Caki2 (cell line): ENCODE measurements around the gene EVL. TPM values are rescaled to one million over a fixed set of nuclear protein-coding genes. Genes with fewer than 3 reads are reported as not detected.
"Not testable (repeated sequence)": the region's sequence is repeated elsewhere in the genome, so short reads cannot be mapped to it uniquely, and the experiment has no call there.

Source experiments
- DNase-seq: peaks from one replicate; pipeline ENCODE4 v3.0.0-alpha.2; 2015; ENCODE audit warnings: low read depth
- in situ Hi-C: cut with HindIII; loops from 2 replicates; pipeline ENCODE4 v1.10.0; 2016; ENCODE audit warnings: low sequenced_read_pairs, low pct_unique_long_range_greater_than_20kb, mixed read lengths
- total RNA-seq: library from RNA; depleted of rRNA; stranded (reverse); fragments of >200 nt; shearing (Covaris generic); gene quantifications from 2 replicates; pipeline ENCODE4 v1.2.3, GENCODE V29; 2014; ENCODE audit warnings: low replicate concordance

EVL gene
- total RNA-seq, 1 experiment from 2014 or later, result 2.1 TPM

GRCh38 chr14:100165831-100166440 is 100.7 kb downstream of the EVL start:
- no peak for DNase-seq
- in situ Hi-C loops, result no loop called here

- in situ Hi-C loops, result no loop called here
- no peak for DNase-seq
Measured at GRCh38 chr14:100168506-100168905, 103.3 kb downstream of the EVL start.

- no peak for DNase-seq
- in situ Hi-C loops, result no loop called here
Measured at GRCh38 chr14:100170880-100171279, 105.7 kb downstream of the EVL start.

- no peak for DNase-seq
- in situ Hi-C loops, result no loop called here
Measured at GRCh38 chr14:100172811-100173210, 107.6 kb downstream of the EVL start.

- in situ Hi-C loops, result no loop called here
Measured at GRCh38 chr14:100173353-100173752, 108.1 kb downstream of the EVL start.

GRCh38 chr14:100176811-100177327 is 111.6 kb downstream of the EVL start:
- no peak for DNase-seq
- in situ Hi-C loops, result no loop called here

More at GRCh38 chr14:100173353-100173752, 108.1 kb downstream of the EVL start:
- no peak for DNase-seq

- DNase-seq, result no peak
- in situ Hi-C loops, result no loop called here
Measured at GRCh38 chr14:100178691-100179090, 113.5 kb downstream of the EVL start.

GRCh38 chr14:100180671-100181070 is 115.4 kb downstream of the EVL start:
- in situ Hi-C loops, DNase-seq: not testable (repeated sequence)

- DNase-seq, in situ Hi-C loops: not testable (repeated sequence)
Measured at GRCh38 chr14:100181876-100182551, 116.8 kb downstream of the EVL start.

GRCh38 chr14:100187247-100187833 is 122.1 kb downstream of the EVL start:
- in situ Hi-C loops, result no loop called here

GRCh38 chr14:100188392-100189030 is 123.3 kb downstream of the EVL start:
- no peak for DNase-seq
- in situ Hi-C loops, result no loop called here

More at GRCh38 chr14:100187247-100187833, 122.1 kb downstream of the EVL start:
- no peak for DNase-seq

- in situ Hi-C loops, result no loop called here
- no peak for DNase-seq
Measured at GRCh38 chr14:100190126-100190525, 124.9 kb downstream of the EVL start.

GRCh38 chr14:100191584-100192249 is 126.5 kb downstream of the EVL start:
- in situ Hi-C loops, result no loop called here

GRCh38 chr14:100192250-100192671 is 127.0 kb downstream of the EVL start:
- DNase-seq, result no peak
- in situ Hi-C loops, result no loop called here

More at GRCh38 chr14:100191584-100192249, 126.5 kb downstream of the EVL start:
- no peak for DNase-seq

- in situ Hi-C loops, result no loop called here
- peak; percentile 97 for DNase-seq
Measured at GRCh38 chr14:100192672-100193416, 127.6 kb downstream of the EVL start.
